Measurements from ENCODE around the gene PATE4. TPM values are rescaled to one million over a fixed set of nuclear protein-coding genes. Genes with fewer than 3 reads are reported as not detected.

The PATE4 gene
- polyA plus RNA-seq, 1 experiment, result not detected

DNA sequence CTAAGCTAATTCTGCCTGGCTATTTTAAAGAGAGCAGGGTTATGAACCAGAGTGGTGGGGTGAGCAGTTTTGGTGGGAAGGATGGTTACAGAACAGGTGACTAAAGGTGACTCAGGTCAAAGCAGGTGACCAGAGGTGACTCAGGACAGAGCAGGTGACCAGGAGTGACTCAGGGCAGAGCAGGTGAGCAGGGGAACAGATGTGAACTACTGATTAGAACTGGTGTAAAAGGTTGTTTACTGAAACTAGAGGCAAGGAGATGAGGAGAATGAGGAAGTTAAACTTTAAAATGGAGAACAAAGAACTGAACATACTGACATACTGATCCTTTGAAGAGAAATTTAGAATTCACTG is 39.0 kb downstream of the PATE4 start:
- ChIA-PET CTCF (no interaction called here), POLR2A (no interaction called here)
- H3K27me3 ChIP-seq (ENCODE audit: control insufficient read depth, insufficient read depth, low read length), result peaks cover 4% of the 10 kb centered on the region
- no peak overlapping the region for H3K27ac ChIP-seq (ENCODE audit: low read depth, low read length)
- DNase-seq (ENCODE audit: low read depth, low spot score), result no peak
- no peaks in the 10 kb centered on the region for H3K9me3 ChIP-seq (ENCODE audit: control insufficient read depth, insufficient read depth, low read length)
- TF ChIP-seq, protein P1, sequence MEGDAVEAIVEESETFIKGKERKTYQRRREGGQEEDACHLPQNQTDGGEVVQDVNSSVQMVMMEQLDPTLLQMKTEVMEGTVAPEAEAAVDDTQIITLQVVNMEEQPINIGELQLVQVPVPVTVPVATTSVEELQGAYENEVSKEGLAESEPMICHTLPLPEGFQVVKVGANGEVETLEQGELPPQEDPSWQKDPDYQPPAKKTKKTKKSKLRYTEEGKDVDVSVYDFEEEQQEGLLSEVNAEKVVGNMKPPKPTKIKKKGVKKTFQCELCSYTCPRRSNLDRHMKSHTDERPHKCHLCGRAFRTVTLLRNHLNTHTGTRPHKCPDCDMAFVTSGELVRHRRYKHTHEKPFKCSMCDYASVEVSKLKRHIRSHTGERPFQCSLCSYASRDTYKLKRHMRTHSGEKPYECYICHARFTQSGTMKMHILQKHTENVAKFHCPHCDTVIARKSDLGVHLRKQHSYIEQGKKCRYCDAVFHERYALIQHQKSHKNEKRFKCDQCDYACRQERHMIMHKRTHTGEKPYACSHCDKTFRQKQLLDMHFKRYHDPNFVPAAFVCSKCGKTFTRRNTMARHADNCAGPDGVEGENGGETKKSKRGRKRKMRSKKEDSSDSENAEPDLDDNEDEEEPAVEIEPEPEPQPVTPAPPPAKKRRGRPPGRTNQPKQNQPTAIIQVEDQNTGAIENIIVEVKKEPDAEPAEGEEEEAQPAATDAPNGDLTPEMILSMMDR (IDR thresholded peaks at IDR 0.05; ENCODE audit: low read depth, low read length), result no peak
- H3K4me3 ChIP-seq (ENCODE audit: low read depth, low read length), result no peak overlapping the region

DNA sequence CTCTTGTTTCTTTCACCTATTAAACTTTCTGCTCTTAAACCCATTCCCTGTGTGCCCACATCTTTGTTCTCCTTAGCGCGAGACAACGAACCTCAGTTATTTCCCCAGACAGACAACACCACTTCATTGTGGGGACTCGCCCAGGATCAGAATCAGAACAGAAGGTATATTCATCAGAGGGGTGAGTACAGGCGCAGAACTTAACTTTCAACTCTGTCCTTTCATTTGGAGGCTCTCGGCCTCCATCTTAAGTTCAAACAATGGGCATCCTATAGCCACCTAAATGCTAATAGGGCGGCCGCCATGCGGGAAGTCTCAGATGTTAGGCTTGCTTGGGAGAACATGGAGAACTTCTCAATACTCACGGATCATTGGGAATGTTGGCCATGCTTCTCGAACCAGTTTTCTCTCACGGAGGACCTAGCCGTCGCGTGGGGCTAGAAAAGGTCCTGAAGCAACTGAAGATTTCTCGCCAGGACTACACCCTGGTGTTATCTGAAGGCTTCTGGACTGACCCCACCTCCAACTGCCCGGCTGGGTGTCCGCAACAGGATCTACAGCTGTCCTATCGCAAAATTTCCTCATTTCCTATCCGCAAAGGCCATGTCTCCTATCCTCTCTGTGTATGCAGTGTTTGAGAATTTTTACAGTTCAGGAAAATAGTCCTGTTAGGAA is 40.9 kb downstream of the PATE4 start:
- CTCF ChIA-PET, result interaction anchor here (0.6 to 0.7 kb wide), 2 partner anchors 42 to 282 kb away, joined by 3 to 4 read pairs; no protein-coding TSS in a partner anchor
- TF ChIP-seq, protein P1 (IDR thresholded peaks at IDR 0.05; ENCODE audit: low read depth, low read length), result no peak
- no peak for DNase-seq (ENCODE audit: low read depth, low spot score)
- H3K27ac ChIP-seq (ENCODE audit: low read depth, low read length), result no peak overlapping the region
- peaks cover 4% of the 10 kb centered on the region for H3K27me3 ChIP-seq (ENCODE audit: control insufficient read depth, insufficient read depth, low read length)
- peak overlapping the region; percentile 7; the same call in 1 of the 2 replicates for H3K4me3 ChIP-seq (ENCODE audit: low read depth, low read length)
- H3K9me3 ChIP-seq (ENCODE audit: control insufficient read depth, insufficient read depth, low read length), result no peaks in the 10 kb centered on the region
- POLR2A ChIA-PET, result no interaction called here

DNA sequence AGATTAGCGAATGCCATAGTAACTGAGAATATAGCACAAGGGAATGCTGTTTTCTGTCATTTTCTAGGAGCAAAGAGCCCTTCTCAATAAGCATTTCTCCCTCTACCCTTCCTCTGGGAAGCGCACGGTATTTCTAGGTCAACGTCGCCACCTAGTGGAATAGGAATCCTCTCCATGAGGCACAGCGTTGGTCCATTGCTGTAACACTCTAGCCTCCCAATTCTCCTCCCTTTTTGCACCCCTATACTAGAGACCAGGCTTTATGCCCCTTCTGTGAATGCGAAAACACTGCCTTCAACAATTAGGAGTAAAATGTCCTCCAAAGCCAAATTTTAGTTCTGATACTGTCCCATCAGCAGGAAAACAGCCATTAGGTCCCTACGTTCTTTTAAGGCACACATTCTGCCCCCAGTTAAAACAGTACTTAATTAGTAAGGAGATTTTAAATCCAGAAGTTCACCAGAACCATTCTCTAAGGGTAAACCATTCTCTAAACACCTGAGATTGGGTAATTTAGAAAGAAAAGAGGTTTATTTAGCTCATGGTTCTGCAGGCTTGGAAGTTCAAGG is 41.5 kb downstream of the PATE4 start:
- ChIA-PET CTCF (interaction anchor here (0.5 to 1.5 kb wide), 8 partner anchors 12 to 441 kb away, joined by 3 to 6 read pairs (median 3); no protein-coding TSS in a partner anchor), POLR2A (no interaction called here)
- DNase-seq (ENCODE audit: low read depth, low spot score), result peak; percentile 41
- Histone ChIP-seq H3K9me3 (ENCODE audit: control insufficient read depth, insufficient read depth, low read length) (no peaks in the 10 kb centered on the region), H3K27ac (ENCODE audit: low read depth, low read length) (no peak overlapping the region), H3K4me3 (ENCODE audit: low read depth, low read length) (peak overlapping the region; percentile 7; the same call in 1 of the 2 replicates), H3K27me3 (ENCODE audit: control insufficient read depth, insufficient read depth, low read length) (peaks cover 4% of the 10 kb centered on the region)
- TF ChIP-seq, protein P1 (IDR thresholded peaks at IDR 0.05; ENCODE audit: low read depth, low read length), result peak; percentile 86

DNA sequence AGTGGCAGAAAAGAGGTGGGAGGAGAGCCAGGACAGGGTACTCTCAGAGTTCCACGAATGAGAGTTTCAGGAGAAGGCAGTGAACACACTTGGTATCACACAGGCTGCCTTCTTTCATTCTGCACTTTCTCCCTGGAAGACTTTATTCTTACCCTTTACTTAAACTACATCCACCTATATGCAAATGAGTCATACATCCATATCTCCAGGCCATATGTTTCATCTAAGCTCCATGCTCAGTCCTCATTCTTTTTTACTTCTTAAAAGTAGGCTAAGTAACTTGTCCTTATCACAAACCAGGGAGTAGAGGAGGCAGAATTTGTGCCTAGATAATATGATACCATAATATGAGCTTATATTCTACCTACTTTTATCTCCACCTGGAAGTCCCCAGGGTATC is 48.2 kb downstream of the PATE4 start:
- H3K27ac ChIP-seq (ENCODE audit: low read depth, low read length), result no peak overlapping the region
- no peak for DNase-seq (ENCODE audit: low read depth, low spot score)
- no peak overlapping the region for H3K4me3 ChIP-seq (ENCODE audit: low read depth, low read length)
- H3K9me3 ChIP-seq (ENCODE audit: control insufficient read depth, insufficient read depth, low read length), result no peaks in the 10 kb centered on the region
- TF ChIP-seq, protein P1 (IDR thresholded peaks at IDR 0.05; ENCODE audit: low read depth, low read length), result no peak
- ChIA-PET POLR2A (interaction anchor here (0.7 kb wide), 1 partner anchor 713 kb away, joined by 7 read pairs; no protein-coding TSS in a partner anchor), CTCF (interaction anchor here (0.6 to 1.2 kb wide), 6 partner anchors 313 to 1466 kb away, joined by 3 to 4 read pairs (median 4); partner anchors contain the start of gene FAM118B)
- peaks cover 4% of the 10 kb centered on the region for H3K27me3 ChIP-seq (ENCODE audit: control insufficient read depth, insufficient read depth, low read length)

DNA sequence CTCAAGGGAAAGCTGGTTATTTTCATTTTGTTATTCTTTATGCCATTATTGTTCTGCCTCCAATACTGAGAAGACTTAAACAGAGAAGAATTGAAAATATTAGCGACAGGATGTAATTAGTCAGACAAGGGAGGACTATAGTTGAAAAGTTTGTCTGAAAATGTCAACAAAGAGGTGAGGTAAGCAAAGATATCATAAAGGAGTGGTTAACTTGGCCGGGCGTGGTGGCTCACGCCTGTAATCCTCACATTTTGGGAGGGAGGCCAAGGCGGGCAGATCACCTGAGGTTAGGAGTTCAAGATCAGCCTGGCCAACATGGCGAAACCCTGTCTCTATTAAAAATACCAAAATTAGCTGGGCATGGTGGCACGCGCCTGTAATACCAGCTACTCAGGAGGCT is 50.3 kb downstream of the PATE4 start:
- H3K27me3 ChIP-seq (ENCODE audit: control insufficient read depth, insufficient read depth, low read length), result peaks cover 4% of the 10 kb centered on the region
- DNase-seq (ENCODE audit: low read depth, low spot score), result no peak
- H3K9me3 ChIP-seq (ENCODE audit: control insufficient read depth, insufficient read depth, low read length), result peaks cover 7% of the 10 kb centered on the region
- ChIA-PET POLR2A (no interaction called here), CTCF (no interaction called here)
- no peak overlapping the region for H3K27ac ChIP-seq (ENCODE audit: low read depth, low read length)
- TF ChIP-seq, protein P1 (IDR thresholded peaks at IDR 0.05; ENCODE audit: low read depth, low read length), result no peak
- no peak overlapping the region for H3K4me3 ChIP-seq (ENCODE audit: low read depth, low read length)

Data from AG04450 (cell line).